AG09319 (cell line): ENCODE data around the gene LRRC42.

Experiments
- DNase-seq: peaks from one replicate; pipeline ENCODE4 v3.0.0-alpha.2; 2010; ENCODE audit warnings: low read depth; ENCODE audit errors: extremely low read depth
- CTCF ChIP-seq: IDR thresholded peaks from 2 replicates; pipeline ENCODE4 v1.5.1; 2011; ENCODE audit warnings: low read depth, mild to moderate bottlenecking, inconsistent platforms, low read length, moderate library complexity

Gene LRRC42

GRCh38 chr1:53943490-53944043 lies 2.6 kb upstream of the LRRC42 start:
- no peak for TF ChIP-seq CTCF
- DNase-seq = no peak

DNA sequence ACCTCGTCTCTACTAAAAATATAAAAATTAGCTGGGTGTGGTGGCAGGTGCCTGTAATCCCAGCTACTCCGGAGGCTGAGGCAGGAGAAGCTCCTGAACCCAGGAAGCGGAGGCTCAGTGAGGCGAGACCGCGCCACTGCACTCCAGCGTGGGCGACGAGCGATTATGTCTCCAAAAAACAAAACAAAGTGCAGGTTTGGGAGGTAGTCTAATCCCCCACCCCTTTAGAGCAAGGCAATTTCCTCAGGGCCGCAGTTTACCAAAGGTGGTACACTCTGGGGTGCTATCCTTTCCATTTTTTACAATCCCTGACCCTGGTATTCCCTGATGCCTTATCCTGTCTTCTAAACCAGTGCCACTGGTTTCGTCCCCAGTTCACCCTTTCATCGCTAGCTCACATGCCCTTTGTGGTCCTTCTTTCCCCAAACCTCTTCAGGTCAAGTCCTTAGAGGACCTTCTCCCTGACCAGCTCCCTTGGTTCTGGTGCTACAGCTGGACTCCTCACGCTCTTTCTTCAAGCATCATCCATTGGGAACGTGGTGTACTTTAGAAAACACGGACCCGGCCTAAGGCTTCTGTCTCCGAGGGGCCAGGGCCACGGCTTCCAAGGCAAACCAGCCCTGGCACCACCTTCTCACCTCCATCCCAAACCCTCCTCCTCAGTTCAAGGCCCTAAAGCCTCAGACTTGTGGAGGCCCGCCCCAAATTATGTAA lies 1.5 kb upstream of the LRRC42 start:
- DNase-seq = no peak
- no peak for TF ChIP-seq CTCF

DNA sequence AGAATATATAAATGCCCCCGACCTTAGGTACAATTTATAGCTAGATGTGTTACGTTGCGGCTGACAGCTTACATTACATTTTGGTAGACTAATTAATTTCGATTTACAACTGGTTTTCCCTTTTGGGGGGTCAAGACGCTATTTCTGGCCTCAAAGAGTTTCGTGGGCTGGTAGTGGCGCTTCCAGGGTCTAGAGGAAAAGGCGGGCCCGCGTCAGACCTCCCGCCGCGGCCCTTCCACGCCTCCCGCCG lies 1.0 kb upstream of the LRRC42 start:
- no peak for TF ChIP-seq CTCF
- no peak for DNase-seq

DNA sequence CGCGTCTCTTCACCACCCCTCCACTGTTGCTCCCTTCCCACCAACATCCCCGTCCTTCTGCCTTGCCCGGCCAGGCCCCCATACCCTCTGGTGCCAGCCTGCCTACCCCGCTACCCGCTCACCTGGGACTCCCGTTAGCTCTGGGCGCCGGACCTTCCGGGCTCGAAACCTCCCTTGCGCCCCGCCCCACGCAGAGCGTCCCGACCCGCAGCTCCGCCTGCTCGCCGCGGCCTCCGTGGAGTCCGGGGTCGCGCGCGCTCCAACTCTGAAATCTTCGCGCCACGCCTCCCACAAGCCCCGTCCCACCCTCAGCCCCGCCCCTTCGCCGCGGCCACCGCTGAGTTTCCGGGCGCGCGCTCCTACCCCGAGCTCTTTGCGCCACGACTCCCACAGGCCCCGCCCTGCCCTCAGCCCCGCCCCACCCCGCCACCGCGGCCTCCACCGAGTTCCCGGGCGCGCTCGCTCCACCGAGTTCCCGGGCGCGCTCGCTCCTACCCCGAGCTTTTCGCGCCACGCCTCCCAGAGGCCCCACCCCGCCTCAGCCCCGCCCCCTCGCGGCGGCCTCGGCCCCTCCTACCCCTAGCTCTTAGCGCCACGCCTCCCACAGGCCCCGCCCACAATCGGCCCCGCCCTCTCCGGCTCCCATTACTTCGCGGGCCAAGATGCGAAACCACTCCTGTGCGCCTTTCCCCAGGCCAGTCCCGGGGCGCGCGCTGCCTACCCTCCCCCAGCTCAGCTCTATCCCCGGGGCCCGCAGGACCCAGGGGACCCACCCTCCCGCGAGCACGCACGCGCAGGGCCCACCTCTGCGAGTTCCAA lies 508 bp upstream of the LRRC42 start, which contains the start of gene IFT25:
IFT25 (minus strand) TSS at position 267 of the 819 bp plus-strand sequence. CDS start 5,617 bp downstream, outside the sequence.
- peak; percentile 95 for DNase-seq
- no peak for TF ChIP-seq CTCF

- TF ChIP-seq CTCF = no peak
- DNase-seq = no peak
These were observed 1.2 kb downstream of the LRRC42 start for GRCh38 chr1:53947172-53947907.

GRCh38 chr1:53948291-53948690 lies 2.1 kb downstream of the LRRC42 start:
- no peak for DNase-seq

More at GRCh38 chr1:53948291-53948690, 2.1 kb downstream of the LRRC42 start:
- TF ChIP-seq CTCF = no peak
